Heart right ventricle (tissue), 16 donors: Measurements from ENCODE around the gene USH2A. TPM values are rescaled to one million over a fixed set of nuclear protein-coding genes. Genes with fewer than 3 reads are reported as not detected.
"Not testable (repeated sequence)": the region's sequence is repeated elsewhere in the genome, so short reads cannot be mapped to it uniquely, and the experiment has no call there.

Experiments used
- ATAC-seq, 8 donors: fragments of 200-7000 bp; cut with Tn5 transposase; one replicate each; pipeline ENCODE4 v1.9.1; 2020; ENCODE audit warnings: mild to moderate bottlenecking in 8 of 8, moderate library complexity in 8 of 8, moderate number of reproducible peaks in 1 of 8
- DNase-seq, 2 donors: peaks; one replicate each; pipeline ENCODE4 v3.0.0-alpha.2; 2020
- H3K27ac ChIP-seq, 10 donors: fragments of 200-600 bp; sonication (generic) in 2 of 10; one replicate each; pipeline versions ENCODE4 v1.5.0 to v1.8.0; 2020 to 2022; ENCODE audit warnings: mild to moderate bottlenecking in 3 of 10
- H3K27me3 ChIP-seq, 7 donors: fragments of 200-600 bp; one replicate each; pipeline ENCODE4 v1.8.0; 2021 to 2022; ENCODE audit warnings: mild to moderate bottlenecking in 2 of 7
- H3K36me3 ChIP-seq, 9 donors: fragments of 200-600 bp; sonication (generic) in 1 of 9; one replicate each; pipeline versions ENCODE4 v1.5.0 to v1.8.0; 2020 to 2022; ENCODE audit warnings: mild to moderate bottlenecking in 2 of 9
- H3K4me1 ChIP-seq, 9 donors: fragments of 200-600 bp; sonication (generic) in 1 of 9; one replicate each; pipeline versions ENCODE4 v1.5.0 to v1.8.0; 2020 to 2022; ENCODE audit warnings: mild to moderate bottlenecking in 4 of 9
- H3K4me3 ChIP-seq, 10 donors: fragments of 200-600 bp; sonication (generic) in 2 of 10; one replicate each; pipeline versions ENCODE4 v1.5.0 to v1.8.0; 2020 to 2022; ENCODE audit warnings: mild to moderate bottlenecking in 7 of 10, moderate library complexity in 2 of 10
- H3K9me3 ChIP-seq, 11 donors: fragments of 200-600 bp in 10 of 11; sonication (generic) in 2 of 11; one replicate each; pipeline versions ENCODE4 v1.5.0 to v1.8.0; 2013 to 2022; ENCODE audit warnings: mild to moderate bottlenecking in 2 of 11, control low read depth in 1 of 11, moderate library complexity in 1 of 11
- CTCF ChIP-seq, 9 donors: fragments of 200-600 bp; sonication (generic) in 2 of 9; IDR thresholded peaks; one replicate each; pipeline versions ENCODE4 v1.5.0 to v1.8.0; 2021 to 2022; ENCODE audit warnings: antibody characterized with exemption in 9 of 9, mild to moderate bottlenecking in 5 of 9, moderate library complexity in 1 of 9
- WGBS, 2 donors: extraction: QIAGEN DNeasy Blood & Tissue Kit; methylation state at CpG; one replicate each; pipeline ENCODE4 v1.1.7; 2013; ENCODE audit warnings: inconsistent platforms in 1 of 2; 5-methylcytosine and 5-hydroxymethylcytosine counted together
- intact Hi-C, 10 donors: fragments of 100-400 bp; cut with DNase I; formaldehyde crosslinking; loops; one replicate each; pipeline versions ENCODE4 v1.11.1 to v1.14.2; 2022
- polyA plus RNA-seq, 2 donors: library from polyadenylated mRNA; stranded (reverse); fragments of 200-250 nt; gene quantifications; one replicate each; pipeline ENCODE4 v1.2.3, GENCODE V29; 2013
- total RNA-seq, 10 donors: library from RNA; stranded (reverse); fragmentation: NEBNext Ultra II Directional in 3 of 10; extraction: Animal tissue kit (Norgen Biotek cat#: 25700) in 3 of 10; gene quantifications; one replicate each; pipeline versions ENCODE4 v1.2.1 to v1.2.4, GENCODE V29; 2021 to 2023
- donor health status: Arrhythmogenic right ventricular cardiomyopathy.
- donor health status: ischemic (EF 13 %, LVEDD 7.1; RV severe dilation, severe dysfunction).
- donor health status: healthy with polysubstance abuse.
- donor health status: DM: no; HTN: yes; CAD: no.
- donor health status: DM: no; HTN: no; CAD: no.
- donor health status: ischemic (EF 25% LVEDD 6.9; RV normal size, moderate dysfunction).
- donor health status: ischemic (EF 25% LVEDD 5.7; RV mildly dilated, moderate dysfunction).
- donor health status: healthy.
- donor health status: DM: yes; HTN: yes; CAD: no.
- donor health status: Ischemic cardiomyopathy.
- donor health status: ischemic (EF 35%, LVEDD 5.7; RV mildly dilated, moderate dysfunction).
- donor health status: nonischemic (EF 11% LVEDD 7.7; RV severe dilation, severe dysfunction).
- donor health status: DM: yes; HTN: yes; CAD: no.
- donor health status: PGD.
- donor health status: ischemic (EF 29% LVEDD 5.4; RV normal size, mild dysfunction).
- donor health status: nonischemic (EF 23%, LVEDD 6.1; RV moderate dilation, normal function).

Gene USH2A
- total and polyA plus RNA-seq, 12 donors = 0.01 to 4.9 (median 3.6) TPM

GRCh38 chr1:216346526-216346925 is 76.7 kb downstream of the USH2A start:
- DNase-seq = no peak
- WGBS, 2 donors = 80 to 81% methylated on average over 3 of the region's 3 CpGs
- intact Hi-C loops = no loop called here
- H3K4me1 ChIP-seq = no peaks in the 10 kb centered on the region
- H3K9me3 ChIP-seq = peaks cover 0 to 16% (median 0%) of the 10 kb centered on the region in 11 donors
- TF ChIP-seq CTCF (IDR thresholded peaks at IDR 0.05) = no peak
- H3K4me3 ChIP-seq = no peak overlapping the region
- ATAC-seq = no peak
- no peaks in the 10 kb centered on the region for H3K36me3 ChIP-seq
- H3K27ac ChIP-seq = no peak overlapping the region
- no peaks in the 10 kb centered on the region for H3K27me3 ChIP-seq

GRCh38 chr1:216340542-216340941 is 82.7 kb downstream of the USH2A start:
- WGBS, 2 donors = 77 to 91% methylated on average over 5 of the region's 5 CpGs
- intact Hi-C loops, ATAC-seq, H3K27ac ChIP-seq, H3K27me3 ChIP-seq, H3K4me3 ChIP-seq, DNase-seq, H3K4me1 ChIP-seq, H3K36me3 ChIP-seq: not testable (repeated sequence)
- peaks cover 0 to 25% (median 0%) of the 10 kb centered on the region in 11 donors for H3K9me3 ChIP-seq

- Histone ChIP-seq H3K9me3 (peaks cover 0 to 15% (median 5%) of the 10 kb centered on the region in 11 donors), H3K36me3 (no peaks in the 10 kb centered on the region), H3K4me3 (no peak overlapping the region), H3K4me1 (no peaks in the 10 kb centered on the region), H3K27me3 (no peaks in the 10 kb centered on the region), H3K27ac (no peak overlapping the region)
- no peak for TF ChIP-seq CTCF (IDR thresholded peaks at IDR 0.05)
- DNase-seq = no peak
- no peak for ATAC-seq
- WGBS, 2 donors = 81 to 84% methylated on average over 3 of the region's 3 CpGs
- intact Hi-C loops = no loop called here
These were observed 90.8 kb downstream of the USH2A start for GRCh38 chr1:216332462-216332861.

- DNase-seq (no peak), ATAC-seq (no peak)
- Histone ChIP-seq H3K4me1 (no peaks in the 10 kb centered on the region), H3K4me3 (no peak overlapping the region), H3K9me3 (peaks cover 0 to 15% (median 5%) of the 10 kb centered on the region in 11 donors), H3K36me3 (no peaks in the 10 kb centered on the region), H3K27ac (no peak overlapping the region), H3K27me3 (no peaks in the 10 kb centered on the region)
- TF ChIP-seq CTCF (IDR thresholded peaks at IDR 0.05) = no peak
- intact Hi-C loops = no loop called here
- WGBS, 2 donors = 76 to 77% methylated on average over 2 of the region's 2 CpGs
These were observed 91.2 kb downstream of the USH2A start for GRCh38 chr1:216332003-216332402.

GRCh38 chr1:216331211-216331610 is 92.0 kb downstream of the USH2A start:
- DNase-seq = no peak
- H3K36me3 ChIP-seq = no peaks in the 10 kb centered on the region
- no peaks in the 10 kb centered on the region for H3K27me3 ChIP-seq
- H3K9me3 ChIP-seq = peaks cover 0 to 15% (median 5%) of the 10 kb centered on the region in 11 donors
- H3K27ac ChIP-seq = no peak overlapping the region
- TF ChIP-seq CTCF (IDR thresholded peaks at IDR 0.05) = no peak
- no peak for ATAC-seq
- H3K4me1 ChIP-seq = no peaks in the 10 kb centered on the region
- intact Hi-C loops = no loop called here
- H3K4me3 ChIP-seq = no peak overlapping the region
